HL-60/S4 treated with phorbol 12-myristate 13-acetate at 8.2 ng/mL for 4 days and 3 days (cell line): ENCODE data around the gene MAGI2.

Experiments used
- in situ Hi-C: fragments of 300-500 bp; cut with MboI; formaldehyde crosslinking; loops from 2 replicates; pipeline ENCODE4 v1.15.0; 2022; ENCODE audit warnings: low sequenced_read_pairs

Gene MAGI2

DNA sequence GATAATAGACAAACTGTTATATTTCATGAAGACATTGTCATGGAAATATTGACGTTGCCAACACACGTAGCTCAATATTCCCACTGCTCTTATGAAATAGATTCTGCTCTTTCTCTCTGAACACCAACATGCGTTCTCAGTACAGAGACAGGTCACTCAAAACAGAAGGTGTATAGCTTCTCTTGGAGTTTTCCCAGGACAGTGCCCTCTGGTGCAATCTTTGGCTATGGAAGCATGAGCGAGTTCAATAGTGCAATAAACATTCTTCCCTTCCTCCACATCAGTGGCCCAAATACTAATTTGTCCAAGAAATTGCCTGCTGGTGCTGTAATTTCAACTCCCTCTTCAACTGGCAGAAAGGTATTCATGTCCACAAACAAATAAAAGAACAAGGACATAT, 145.3 kb downstream of the MAGI2 start:
- in situ Hi-C loops: no loop called here

DNA sequence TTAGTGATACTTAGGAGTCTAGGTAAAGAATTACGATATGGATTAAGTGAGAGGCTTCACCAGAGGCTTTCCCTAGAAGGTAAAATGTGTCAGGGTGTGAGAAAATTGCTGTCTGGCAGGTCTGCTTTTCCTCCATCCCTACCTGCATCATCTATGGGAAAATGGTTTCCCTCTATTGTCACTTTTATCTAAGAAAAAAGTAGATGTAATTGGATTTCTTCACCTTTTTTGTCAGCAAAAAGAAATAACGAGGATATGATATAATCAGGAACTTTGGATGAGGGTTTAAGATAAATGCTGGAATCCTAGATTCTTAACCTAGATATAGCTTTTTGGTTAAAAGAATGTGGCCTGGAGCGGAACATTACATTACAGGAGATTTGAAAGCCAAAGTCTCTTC, 146.1 kb downstream of the MAGI2 start:
- in situ Hi-C loops: no loop called here

DNA sequence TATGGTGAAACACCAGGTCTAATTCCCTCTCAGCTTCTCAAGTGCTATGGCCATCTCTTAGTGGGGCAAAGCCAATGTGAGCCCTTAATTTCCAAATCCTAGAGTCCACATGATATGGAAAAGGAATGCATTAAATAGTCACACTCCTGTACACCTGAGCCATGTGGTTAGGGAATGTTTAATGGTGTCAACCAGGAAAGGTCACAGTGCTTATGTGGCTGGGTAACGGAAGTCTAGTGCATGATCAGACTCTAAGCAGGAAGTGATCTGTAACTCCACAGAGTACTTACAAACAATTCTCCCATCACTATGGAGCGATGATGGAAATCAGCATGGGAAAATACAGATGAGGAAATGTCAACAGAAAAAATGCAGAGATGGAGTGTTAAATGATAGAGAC, 148.8 kb downstream of the MAGI2 start:
- in situ Hi-C loops: no loop called here

DNA sequence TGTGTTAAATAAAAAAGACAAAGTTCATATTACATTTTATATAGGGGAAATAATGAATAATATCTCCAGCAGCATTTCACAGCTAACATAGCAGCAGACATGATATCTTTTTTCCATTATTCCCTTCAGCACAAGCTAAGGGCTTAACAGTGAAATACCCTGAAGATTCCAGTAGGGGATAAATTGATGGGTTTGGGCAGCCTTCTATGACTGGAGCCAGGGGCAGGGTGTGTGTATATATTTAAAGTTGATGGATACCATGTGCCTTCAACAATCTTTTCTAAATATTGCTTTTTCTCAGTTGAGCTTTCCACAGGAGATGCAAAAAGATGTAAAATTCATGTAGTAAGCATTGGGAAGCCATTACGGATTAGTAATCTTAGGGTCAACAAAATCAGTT, 151.2 kb downstream of the MAGI2 start:
- in situ Hi-C loops: no loop called here

DNA sequence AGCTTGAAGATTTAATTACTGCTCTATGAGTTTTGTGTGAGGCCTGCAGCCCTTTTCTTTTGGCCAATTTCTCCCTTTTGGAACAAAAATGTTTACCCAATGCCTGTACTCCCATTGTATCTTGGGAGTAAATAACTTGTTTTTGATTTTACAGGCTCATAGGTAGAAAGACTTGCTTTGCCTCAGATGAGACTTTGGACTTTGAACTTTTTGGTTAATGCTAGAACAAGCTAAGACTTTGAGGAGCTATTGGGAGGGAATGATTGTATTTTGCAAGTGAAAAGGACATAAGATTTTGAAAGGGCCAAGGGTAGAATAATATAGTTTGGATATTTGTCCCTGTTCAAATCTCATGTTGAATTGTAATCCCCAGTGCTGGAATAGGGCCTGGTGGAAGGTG, 152.0 kb downstream of the MAGI2 start:
- in situ Hi-C loops: no loop called here

DNA sequence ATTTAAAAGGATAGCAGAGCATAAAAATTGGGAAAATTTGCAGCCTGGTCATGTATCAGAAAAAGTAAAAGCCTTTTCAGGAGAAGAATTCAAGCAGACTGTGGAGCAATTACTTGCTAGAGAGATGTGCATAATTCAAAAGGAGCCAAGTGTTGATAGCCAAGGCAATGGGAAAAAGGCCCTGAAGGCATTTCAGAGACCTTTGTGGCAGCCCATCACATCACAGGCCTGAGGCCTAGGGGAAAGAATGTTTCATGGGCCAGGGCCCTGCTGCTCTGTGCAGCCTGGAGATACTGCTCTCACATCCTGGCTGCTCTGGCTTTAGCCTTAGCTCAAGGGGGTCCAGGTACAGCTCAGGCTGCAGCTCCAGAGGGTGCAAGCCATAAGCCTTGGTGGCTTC, 152.9 kb downstream of the MAGI2 start:
- in situ Hi-C loops: no loop called here

DNA sequence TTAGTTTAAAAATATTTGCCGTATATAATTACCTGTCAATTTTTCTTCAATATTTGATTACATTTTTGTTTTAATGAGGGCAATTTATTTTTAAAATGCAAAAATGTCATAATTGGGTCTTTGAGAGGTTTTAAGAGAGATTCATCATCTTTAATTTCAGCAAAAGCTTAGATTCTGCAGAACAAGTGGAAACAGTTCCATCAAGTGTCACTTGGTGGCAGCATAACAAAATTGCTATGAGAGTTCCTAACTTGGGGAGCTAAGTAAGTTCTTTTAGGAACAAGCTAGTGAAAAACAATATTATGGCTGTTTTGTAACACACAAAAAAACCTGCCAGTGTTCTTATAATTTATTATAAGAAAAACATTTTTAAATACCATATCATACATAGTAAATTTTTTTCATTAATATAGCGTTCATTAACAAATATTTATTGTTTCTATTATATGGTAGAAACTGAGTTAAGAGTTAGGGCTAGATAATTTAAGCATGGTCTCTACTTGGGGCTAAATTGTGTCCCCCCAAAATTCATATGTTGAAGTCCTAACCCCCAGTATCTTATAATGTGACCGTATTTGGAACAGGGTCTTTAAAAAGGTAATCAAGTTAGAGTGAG, 155.2 kb downstream of the MAGI2 start:
- in situ Hi-C loops: no loop called here

DNA sequence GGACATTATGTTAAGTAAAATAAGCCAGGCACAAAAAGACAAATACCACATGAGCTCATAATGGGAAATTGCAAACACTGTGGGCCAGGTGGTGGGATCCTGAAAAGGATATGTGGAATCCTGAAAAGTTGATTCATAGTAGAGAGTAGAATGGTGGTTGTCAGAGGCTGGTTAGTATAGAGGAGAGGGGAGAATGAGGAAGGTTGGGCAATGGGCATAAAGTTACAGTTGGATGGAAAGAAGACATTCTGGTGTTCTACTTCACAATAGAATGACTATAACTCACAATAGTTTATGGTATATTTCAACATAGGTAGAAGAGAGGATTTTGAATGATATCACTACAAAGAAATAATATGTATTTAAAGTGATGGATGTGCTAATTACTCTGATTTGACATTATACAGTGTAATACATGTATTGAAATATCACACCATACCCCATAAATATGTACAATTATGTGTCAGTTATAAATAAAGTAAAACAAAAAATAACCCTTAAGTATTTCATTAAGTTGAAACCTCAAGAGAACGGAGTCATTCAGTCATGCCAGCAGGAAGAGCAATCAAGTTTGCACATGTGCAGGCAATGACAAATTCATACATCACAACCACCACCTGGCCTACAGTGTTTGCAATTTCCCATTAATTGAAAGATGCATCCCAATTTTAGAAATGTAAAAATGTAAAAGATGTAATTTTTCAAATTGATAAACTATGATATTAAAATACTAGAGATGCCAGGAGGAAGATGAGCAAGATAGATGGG, 156.7 kb downstream of the MAGI2 start:
- in situ Hi-C loops: no loop called here

DNA sequence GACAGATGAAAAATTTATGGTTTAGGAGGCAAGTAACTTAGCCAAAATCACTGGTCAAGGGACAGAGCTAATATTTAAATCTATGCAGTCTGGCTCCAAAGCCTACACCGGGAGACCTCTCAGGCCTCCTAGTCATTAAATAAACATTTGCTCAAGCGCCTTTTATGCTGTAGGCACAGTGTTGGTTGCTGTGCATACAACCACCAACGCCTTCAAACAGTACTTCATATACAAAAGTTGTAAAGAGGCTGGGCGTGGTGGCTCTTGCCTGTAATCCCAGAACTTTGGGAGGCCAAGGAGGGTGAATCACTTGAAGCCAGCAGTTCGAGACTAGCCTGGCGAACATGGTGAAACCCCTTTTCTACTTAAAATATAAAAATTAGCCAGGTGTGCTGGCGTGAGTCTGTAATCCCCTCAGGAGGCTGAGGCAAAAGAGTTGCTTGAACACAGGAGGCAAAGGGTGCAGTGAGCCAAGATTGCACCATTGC, 159.8 kb downstream of the MAGI2 start:
- in situ Hi-C loops: no loop called here

DNA sequence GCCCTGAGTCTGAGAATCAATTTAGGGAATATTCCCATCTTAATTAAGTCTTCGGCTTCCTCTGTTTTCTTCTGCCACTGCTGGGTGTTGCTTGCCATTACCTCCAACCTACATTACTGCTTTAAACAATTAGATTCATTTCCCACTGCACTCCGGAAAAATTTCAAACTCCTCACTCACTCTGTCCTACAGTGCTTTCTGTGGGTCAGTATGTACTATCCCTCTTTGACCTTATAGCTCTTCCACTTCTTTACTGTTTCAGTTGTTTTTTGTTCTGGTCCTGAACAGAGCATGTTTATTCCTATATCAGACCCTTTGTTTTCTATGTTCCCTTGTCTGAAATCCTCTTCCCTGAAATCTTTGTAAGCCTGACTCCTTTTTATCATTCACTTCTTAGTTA, 160.6 kb downstream of the MAGI2 start:
- in situ Hi-C loops: no loop called here

DNA sequence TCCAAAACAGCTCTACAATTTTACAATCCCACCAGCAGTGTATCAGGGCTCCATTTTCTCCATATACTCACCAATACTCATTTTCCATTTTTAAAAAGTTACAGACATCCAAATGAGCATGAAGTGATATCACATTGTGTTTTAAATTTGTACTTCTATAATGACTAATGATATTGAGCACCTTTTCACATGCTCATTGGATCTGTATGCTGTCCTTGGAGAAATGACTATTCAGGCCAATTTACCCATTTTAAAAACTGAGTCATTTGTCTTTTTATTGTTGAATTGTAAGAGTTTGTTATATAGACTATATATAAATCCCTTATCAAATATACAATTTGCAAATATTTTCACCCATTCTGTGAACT, 162.0 kb downstream of the MAGI2 start:
- in situ Hi-C loops: no loop called here

DNA sequence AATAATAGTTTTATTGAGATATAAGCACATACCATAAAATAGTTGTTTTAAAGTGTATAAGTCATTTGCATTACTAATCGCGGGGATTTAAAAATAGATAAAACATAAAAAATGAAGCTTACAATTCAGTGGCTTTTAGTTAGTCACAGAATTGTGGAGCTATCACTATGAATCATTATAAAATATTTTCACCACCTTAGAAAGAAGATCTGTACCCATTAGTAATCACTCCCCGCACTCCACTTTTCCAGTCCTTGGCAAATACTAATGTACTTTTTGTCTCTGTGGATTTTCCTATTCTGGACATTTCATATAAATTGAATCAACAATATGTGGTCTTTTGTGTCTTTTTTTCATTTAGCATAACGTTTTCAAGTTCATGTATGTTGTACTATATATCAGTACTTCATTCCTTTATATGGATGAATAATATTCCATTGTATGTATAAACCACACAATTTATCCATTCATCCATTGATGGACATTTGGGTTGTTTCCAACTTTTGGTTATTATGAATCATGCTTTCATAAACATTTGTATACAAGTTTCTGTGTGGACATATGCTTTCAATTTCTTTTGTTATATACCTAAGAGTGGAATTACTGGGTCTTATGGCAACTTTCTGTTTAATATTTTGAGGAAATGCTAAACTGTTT, 162.5 kb downstream of the MAGI2 start:
- in situ Hi-C loops: no loop called here

DNA sequence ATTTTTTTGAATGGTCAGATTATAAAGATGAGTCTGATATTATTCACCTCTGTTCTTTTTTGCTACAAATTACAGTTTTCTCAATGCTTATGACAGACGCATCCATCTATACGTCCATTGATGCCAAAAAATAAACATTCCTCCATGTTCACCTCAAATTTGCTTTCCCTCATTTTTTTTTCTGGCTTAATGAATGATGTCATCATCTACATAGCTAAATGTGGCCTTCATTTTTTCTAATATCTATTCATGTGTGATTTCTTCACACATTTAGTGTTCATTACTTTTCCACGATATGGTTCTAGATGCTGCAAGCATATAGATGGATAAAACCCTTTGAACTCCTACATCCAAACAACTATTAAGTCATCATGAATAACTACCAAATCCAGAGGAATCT, 163.1 kb downstream of the MAGI2 start:
- in situ Hi-C loops: no loop called here

DNA sequence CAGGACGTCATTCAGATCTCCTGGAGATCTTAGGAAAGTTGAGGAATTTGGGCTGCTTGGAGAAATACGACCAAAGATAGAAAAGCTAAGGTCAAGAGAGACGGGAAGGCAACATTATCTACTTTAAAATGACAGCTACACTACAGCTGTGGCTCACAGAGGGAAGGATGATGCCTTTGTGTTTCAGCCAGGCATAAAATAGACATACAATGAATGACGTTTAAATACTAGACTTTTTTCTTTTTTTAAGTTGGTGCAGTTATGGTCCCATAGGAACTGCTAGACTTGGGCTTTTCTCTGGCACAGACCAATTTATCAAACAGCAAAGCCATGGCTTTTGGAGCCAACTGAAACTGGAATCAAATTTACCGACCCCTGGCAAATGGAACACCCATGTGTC, 164.8 kb downstream of the MAGI2 start:
- in situ Hi-C loops: no loop called here

DNA sequence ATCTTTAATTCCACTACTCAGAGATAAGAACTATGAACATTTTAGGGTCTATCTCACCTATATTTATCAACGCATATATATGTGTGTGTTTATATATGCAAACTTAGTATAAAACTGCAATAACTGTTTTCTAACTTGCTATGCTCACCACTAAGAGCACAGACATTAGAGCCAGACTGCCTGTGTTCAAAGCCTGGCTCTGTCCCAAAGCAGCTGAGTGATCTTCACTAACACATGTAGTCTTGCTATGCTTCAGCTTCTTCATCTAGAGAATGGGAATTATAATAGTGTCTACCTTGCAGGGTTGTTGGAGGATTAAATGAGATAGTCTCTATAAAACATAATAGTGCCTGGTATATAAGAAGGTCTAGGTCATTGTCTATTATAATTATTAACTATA, 165.5 kb downstream of the MAGI2 start:
- in situ Hi-C loops: no loop called here

DNA sequence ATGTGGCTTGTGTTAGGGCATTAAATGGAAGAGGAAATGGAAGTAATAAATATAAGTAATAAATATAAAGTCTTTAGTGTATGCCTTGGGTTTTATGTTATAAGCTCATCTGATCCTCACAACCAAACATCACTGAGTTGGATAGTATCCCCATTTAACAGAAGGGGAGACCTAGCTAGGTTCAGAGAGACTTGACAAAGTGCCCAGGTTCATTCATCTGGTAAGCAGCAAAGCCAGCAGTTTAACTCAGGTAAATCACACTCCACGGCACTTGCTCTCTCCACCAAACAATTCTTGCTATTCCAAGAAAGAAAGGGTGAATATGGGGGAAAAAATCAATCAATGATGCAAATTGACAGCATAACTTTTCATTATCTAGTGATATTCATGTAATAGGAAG, 167.3 kb downstream of the MAGI2 start:
- in situ Hi-C loops: no loop called here

DNA sequence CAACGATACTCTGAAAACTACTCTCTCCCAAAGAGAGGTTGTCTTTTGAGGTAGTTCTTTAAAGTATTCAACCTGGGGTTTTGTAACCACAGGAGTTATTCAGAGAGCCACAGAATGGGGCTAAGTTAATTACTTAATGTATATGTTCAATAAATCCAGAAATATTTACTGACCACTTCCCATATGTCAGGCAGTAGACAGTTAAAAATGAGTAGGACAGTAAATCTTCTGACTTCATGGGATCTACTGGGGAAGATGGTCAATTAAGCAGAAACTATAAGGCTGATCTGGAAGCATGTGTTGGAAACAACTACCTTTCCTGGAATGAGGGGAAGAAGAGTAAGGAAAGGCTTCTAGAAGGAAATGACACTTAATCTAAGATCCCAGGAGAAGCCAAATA, 167.7 kb downstream of the MAGI2 start:
- in situ Hi-C loops: no loop called here

DNA sequence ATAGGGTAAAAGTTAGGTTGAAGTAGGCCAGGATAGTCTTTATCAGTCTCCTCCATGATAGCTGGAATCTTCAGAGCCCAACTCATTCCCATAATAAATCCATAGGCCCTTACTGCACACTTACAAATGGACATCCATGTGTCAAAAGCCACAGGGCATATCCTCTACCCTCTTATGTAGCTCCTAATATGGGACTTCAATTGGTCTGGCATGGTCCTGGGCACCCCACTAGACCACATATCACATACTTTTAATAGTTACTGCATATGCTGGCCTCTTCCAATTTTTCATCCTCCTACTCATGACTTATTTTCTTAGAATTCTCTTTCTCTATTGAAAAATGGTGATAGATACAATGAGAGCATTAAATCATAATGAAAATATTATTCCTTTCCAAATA, 169.3 kb downstream of the MAGI2 start:
- in situ Hi-C loops: no loop called here

DNA sequence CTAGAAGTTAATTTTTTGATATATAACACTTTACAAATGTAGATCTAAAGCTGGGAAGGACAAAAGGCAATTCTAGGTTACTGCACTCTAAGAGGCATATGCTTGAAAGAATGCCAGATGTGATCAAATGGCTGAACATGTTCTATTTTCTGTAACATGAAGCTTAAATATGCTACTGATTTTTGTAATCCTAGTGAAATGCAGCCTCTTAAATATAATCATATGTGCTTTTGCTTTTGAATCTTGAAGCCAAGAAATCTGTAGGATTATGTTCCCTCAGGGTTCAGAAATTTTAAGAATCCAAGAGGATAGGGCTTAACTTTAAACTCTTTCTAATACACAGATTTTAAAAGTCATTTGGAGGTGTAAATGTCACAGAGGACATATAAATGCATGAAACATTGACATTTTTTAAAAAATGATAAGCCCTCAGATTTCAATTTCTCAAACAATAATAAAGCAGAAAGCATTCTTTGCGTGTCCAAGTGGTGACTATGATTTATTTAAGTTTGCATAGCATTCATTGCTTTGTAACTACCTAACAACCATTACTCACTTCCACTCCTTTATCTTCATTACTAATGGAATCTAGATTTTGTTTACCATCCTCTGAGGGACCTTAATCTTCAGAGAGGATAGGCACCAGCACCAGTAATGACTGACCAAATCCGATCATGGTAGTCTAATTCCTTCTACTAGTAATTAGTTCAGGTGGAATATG, 170.4 kb downstream of the MAGI2 start:
- in situ Hi-C loops: no loop called here

DNA sequence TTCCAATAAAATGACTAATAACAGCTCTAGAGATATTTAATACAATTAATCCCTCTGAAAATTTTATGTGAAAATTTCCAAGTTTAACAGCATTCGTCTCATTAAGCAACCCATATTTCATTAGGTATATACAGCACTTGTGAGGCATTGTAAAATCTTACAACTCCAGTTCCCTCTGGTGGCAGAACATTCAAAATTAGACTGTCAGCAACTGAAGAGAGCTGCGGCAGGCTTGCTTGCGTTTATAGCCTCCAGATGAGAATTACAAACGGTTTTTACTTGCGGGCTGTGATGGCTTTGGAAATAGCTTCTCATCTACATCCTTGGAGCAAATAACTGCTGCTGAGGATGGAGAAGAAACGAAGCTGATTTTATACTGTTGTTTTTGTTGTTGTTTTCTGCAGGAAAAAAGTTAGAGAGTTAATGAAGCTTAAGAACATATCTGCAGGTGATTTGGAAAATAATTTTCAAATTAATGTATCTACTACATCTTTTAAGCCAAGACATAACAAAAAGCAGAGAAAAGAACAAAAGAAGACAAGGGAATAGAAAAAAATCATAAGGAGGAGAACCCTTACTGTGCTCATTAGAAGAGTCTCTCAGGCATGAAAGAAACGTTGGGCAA, 171.3 kb downstream of the MAGI2 start:
- in situ Hi-C loops: no loop called here

DNA sequence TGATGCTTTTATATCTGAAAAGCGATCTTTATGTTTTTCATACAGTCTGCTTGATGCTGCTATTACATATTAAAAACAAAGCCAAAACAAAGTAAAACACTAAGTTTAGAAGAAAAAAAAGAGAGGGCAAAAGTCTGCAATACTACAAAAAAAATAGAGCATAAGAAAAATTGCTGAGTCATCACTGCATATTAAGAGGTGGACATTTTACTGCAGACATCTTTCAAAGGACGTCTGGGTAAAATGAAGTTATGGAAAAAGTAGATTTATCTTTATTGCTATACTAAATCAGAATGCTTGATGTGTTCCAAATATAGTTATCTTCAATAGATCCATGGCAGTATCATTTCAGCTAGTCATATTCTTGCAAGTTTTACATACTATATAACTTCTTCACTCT, 172.0 kb downstream of the MAGI2 start:
- in situ Hi-C loops: no loop called here
